RWPE1 (cell line): ENCODE data around the gene C15orf39.

ENCODE experiments used
- CTCF ChIA-PET: fragments of 350-600 bp; sonication (Branson Sonifier 250); formaldehyde crosslinking; extraction: SDS; loops from one replicate; lab custom pipeline; 2021; lab: Yijun Ruan, JAX
- POLR2A ChIA-PET: fragments of 400-600 bp; formaldehyde crosslinking; extraction: SDS; loops from one replicate; lab custom pipeline; 2020; ENCODE audit warnings: antibody characterized with exemption; ENCODE audit not compliant: low non-redundant PET; lab: Yijun Ruan, JAX
- DNase-seq: peaks from one replicate; pipeline ENCODE4 v3.0.0; 2012; ENCODE audit warnings: low spot score
- H3K27ac ChIP-seq: fragments of 450-650 bp; 2 replicates; pipeline ENCODE4 v1.5.1; 2017
- TF ChIP-seq, protein P1 (sequence below): fragments of 450-650 bp; conservative IDR thresholded peaks from 2 replicates; pipeline ENCODE4 v1.5.1; 2017; ENCODE audit warnings: low read depth, mild to moderate bottlenecking

Gene C15orf39

DNA sequence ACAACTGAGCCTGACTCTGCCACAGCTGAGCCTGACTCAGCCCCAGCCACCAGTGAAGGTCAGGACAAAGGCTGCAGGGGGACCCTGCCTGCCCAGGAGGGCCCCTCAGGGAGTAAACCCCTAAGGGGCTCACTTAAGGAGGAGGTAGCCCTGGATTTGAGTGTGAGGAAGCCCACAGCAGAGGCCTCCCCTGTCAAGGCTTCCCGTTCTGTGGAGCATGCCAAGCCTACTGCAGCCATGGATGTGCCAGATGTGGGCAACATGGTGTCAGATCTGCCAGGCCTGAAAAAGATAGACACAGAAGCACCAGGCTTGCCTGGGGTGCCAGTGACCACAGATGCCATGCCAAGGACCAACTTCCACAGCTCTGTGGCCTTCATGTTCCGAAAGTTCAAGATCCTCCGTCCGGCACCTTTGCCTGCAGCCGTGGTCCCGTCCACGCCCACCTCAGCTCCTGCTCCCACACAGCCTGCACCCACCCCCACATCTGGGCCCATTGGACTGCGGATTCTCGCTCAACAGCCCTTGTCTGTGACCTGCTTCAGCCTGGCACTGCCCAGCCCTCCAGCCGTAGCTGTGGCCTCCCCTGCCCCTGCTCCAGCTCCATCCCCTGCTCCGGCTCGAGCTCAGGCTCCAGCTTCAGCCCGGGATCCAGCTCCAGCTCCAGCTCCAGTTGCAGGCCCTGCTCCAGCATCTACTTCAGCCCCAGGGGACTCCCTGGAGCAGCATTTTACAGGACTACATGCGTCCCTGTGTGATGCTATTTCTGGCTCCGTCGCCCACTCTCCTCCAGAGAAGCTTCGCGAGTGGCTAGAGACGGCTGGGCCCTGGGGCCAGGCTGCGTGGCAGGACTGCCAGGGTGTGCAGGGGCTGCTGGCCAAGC lies 6.2 kb downstream of the C15orf39 start:
- H3K27ac ChIP-seq: 0 out of 2 replicates have a peak overlapping the region, but pooled peaks have one; percentile 3
- no peak for DNase-seq
- ChIA-PET POLR2A (no interaction called here), CTCF (interaction anchor here (0.5 to 11.3 kb wide), 2 partner anchors 178 to 939 kb away, joined by 3 to 134 read pairs; no protein-coding TSS in a partner anchor)
- TF ChIP-seq, protein P1, sequence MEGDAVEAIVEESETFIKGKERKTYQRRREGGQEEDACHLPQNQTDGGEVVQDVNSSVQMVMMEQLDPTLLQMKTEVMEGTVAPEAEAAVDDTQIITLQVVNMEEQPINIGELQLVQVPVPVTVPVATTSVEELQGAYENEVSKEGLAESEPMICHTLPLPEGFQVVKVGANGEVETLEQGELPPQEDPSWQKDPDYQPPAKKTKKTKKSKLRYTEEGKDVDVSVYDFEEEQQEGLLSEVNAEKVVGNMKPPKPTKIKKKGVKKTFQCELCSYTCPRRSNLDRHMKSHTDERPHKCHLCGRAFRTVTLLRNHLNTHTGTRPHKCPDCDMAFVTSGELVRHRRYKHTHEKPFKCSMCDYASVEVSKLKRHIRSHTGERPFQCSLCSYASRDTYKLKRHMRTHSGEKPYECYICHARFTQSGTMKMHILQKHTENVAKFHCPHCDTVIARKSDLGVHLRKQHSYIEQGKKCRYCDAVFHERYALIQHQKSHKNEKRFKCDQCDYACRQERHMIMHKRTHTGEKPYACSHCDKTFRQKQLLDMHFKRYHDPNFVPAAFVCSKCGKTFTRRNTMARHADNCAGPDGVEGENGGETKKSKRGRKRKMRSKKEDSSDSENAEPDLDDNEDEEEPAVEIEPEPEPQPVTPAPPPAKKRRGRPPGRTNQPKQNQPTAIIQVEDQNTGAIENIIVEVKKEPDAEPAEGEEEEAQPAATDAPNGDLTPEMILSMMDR: no peak

DNA sequence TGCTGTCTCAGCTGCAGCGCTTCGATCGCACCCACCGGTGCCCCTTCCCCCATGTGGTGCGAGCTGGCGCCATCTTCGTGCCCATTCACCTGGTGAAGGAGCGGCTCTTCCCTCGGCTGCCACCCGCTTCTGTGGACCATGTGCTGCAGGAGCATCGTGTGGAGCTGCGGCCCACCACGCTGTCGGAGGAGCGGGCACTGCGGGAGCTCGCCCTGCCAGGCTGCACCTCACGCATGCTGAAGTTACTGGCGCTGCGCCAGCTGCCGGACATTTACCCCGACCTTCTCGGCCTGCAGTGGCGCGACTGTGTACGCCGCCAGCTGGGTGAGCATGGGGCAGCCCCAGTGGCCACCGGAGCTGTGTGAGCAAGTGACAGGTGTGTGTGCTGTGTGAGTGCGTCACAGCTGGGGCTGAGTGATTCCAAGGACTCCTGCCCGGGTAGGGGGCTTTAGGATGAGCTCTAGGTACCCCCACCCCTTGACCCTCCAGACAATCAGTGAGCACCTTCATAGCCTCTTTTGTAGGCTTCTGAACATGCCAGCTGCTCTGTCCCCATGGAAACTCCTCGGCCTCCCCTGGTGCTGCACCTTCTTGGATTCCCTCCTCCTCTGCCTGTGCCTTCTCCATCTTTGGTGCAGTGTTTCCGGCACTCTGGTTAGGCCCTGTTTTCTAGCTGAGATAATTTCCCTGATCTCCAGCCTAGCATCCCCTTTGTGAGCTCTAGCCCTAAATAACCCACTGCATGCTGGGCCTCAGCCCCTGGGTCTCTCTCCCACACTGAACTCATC lies 7.0 kb downstream of the C15orf39 start:
- CTCF ChIA-PET: interaction anchor here (0.6 to 11.3 kb wide), 2 partner anchors 118 to 178 kb away, joined by 3 to 134 read pairs; no protein-coding TSS in a partner anchor
- TF ChIP-seq, protein P1: no peak
- peak overlapping the region; percentile 27 for H3K27ac ChIP-seq
- DNase-seq: no peak
- POLR2A ChIA-PET: no interaction called here

DNA sequence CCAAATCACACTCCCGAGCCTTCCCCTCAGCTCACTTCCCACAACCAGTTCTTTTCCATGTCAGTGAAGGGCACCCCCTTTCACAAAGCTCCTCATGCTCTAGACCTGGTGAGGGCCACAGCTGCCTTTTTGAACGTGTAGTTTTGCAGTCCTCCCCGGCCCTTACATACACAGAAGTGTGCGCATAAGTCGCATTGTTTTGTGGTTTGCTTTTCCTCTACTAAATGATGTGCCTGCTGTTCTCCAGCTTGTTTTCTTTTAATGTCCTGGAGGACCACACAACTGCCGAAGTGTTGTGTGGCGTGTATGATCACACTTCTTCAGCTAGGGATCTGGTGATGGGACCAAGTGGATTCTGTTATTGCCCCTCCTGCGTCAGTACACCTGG lies 7.6 kb downstream of the C15orf39 start:
- ChIA-PET CTCF (interaction anchor here (0.6 to 11.3 kb wide), 2 partner anchors 119 to 179 kb away, joined by 3 to 134 read pairs; no protein-coding TSS in a partner anchor), POLR2A (no interaction called here)
- TF ChIP-seq, protein P1: no peak
- H3K27ac ChIP-seq: peak overlapping the region; percentile 27
- DNase-seq: no peak

DNA sequence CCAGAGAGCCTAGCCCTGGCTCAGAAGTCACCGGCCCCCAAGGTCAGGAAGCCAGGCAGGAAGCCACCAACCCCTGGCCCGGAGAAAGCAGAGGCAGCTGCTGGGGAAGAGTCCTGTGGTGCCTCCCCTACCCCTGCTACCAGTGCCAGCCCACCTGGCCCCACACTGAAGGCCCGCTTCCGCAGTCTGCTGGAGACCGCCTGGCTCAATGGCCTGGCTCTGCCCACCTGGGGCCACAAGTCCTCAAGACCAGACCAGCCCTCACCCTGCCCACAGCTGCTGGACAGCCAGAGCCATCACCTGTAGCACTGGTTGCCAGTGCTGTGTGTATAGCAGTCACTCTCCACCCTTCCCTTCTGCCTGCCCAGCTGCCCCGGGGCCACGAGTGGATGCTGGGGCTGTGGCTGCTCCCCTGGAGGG lies 9.1 kb downstream of the C15orf39 start:
- ChIA-PET POLR2A (no interaction called here), CTCF (interaction anchor here (11.3 kb wide), 1 partner anchor 180 kb away, joined by 134 read pairs; no protein-coding TSS in a partner anchor)
- no peak for DNase-seq
- TF ChIP-seq, protein P1: no peak
- H3K27ac ChIP-seq: peak overlapping the region; percentile 27

DNA sequence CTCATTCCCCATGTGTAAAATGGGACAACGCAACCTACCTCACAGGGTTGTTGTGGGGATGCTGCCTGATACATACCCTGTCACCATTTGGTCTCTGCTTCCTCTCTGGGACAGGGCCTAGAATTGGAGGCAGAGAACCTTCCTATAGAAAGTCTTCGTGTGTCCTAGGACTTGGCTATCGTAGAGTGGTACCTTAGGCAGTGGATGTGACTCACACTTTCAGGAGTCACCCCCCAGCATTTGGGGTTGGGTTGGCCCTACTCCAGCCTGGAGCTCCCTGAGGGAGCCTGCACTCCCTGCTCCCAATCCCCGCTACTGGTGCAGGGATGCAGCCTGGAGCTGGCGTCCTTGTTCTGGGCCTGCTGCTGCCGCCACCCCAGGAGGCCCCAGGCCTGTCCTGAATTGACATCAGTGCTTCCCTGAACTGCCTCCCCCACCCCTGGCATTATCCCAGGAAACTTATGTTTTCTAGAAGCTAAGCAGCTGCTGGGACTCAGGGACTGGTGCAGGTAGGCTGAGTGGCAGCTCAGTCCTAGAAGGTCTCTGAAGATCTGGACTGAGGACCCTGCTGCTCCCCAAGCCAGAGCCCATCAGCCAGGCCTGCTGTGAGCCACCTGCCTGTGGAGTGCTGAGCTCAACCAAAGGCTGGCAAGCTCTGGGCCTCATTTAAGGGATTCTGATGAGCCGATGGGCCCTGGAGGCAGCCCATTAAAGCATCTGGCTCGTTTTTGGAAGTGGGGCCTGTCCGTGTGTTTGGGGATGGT lies 9.9 kb downstream of the C15orf39 start:
- POLR2A ChIA-PET: no interaction called here
- peak; percentile 38 for DNase-seq
- peak overlapping the region; percentile 27 for H3K27ac ChIP-seq
- TF ChIP-seq, protein P1: no peak
- CTCF ChIA-PET: interaction anchor here (11.3 kb wide), 1 partner anchor 181 kb away, joined by 134 read pairs; no protein-coding TSS in a partner anchor
